ENCODE results near the gene POLR2F. TPM values are rescaled to one million over a fixed set of nuclear protein-coding genes. Genes with fewer than 3 reads are reported as not detected.
A peak's percentile ranks its signal among the peaks of the same experiment; 100 is the strongest.

The POLR2F gene
- total and polyA plus RNA-seq, 12 donors = 62.4 to 200 (median 79.4) TPM

- 86 to 93% methylated on average over 4 of the region's 4 CpGs for WGBS, 2 donors
- intact Hi-C loops (cut with DNase I) = no loop called here
Observed at GRCh38 chr22:37976547-37976946, 23.0 kb downstream of the POLR2F start.

GRCh38 chr22:37979782-37980181 is 26.3 kb downstream of the POLR2F start:
- peaks cover 0 to 12% (median 0%) of the 10 kb centered on the region in 9 donors for H3K36me3 ChIP-seq
- 79 to 83% methylated on average over 7 to 8 of the region's 8 CpGs for WGBS, 2 donors
- no peak overlapping the region for H3K27ac ChIP-seq
- no peaks in the 10 kb centered on the region for H3K9me3 ChIP-seq
- no peak for TF ChIP-seq CTCF (IDR thresholded peaks at IDR 0.05)
- DNase-seq (no peak), ATAC-seq (no peak)
- peaks cover 0 to 10% (median 0%) of the 10 kb centered on the region in 9 donors for H3K4me1 ChIP-seq
- H3K4me3 ChIP-seq = no peak overlapping the region
- no peaks in the 10 kb centered on the region for H3K27me3 ChIP-seq
- intact Hi-C loops (cut with DNase I) = no loop called here

More at GRCh38 chr22:37976547-37976946, 23.0 kb downstream of the POLR2F start:
- Histone ChIP-seq H3K27ac (no peak overlapping the region), H3K36me3 (peaks cover 0 to 26% (median 0%) of the 10 kb centered on the region in 9 donors), H3K4me3 (no peak overlapping the region), H3K27me3 (no peaks in the 10 kb centered on the region), H3K4me1 (peaks cover 0 to 10% (median 0%) of the 10 kb centered on the region in 9 donors), H3K9me3 (no peaks in the 10 kb centered on the region)
- DNase-seq (no peak), ATAC-seq (no peak)
- no peak for TF ChIP-seq CTCF (IDR thresholded peaks at IDR 0.05)

DNA sequence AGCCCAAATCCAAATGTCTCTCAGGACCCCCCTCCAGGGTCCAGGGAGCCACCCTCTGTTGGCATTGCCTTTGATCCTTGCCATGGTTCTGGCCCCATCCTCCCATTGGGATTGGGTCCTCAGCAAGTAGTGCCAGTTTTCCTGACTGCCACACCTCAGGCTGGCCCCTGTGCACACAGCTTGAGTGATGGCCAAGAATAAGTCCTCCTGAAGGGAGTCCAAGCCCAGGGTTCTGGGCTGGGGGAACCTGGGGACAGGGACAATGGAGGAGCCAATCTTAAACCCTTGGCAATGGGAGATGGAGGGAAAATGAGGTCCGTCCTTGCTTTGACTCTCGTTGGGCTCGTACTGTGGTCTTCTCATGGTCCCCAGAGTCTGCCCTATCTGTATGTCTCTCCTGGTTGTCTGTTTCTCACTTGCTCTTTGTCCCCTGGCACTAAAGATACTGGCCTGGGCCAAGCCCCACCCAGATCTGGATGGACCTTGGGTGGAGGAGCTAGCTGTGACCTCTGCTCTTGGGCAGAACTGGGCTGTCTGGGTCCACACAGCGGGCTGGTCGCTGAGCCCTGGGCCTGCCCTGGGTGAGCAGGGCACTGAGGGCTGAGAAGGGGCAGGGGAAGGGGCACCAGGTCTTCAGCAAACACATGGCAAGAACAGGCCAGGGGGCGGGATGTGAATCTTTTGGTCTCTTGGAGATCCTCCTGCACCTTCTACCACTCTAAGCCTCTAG is 27.9 kb downstream of the POLR2F start:
- H3K27me3 ChIP-seq = no peaks in the 10 kb centered on the region
- ATAC-seq (peak in 4 of 8 donors; percentile 19 to 32 (median 26)), DNase-seq (no peak)
- peak overlapping the region in 1 of 10 donors; percentile 14 for H3K4me3 ChIP-seq
- TF ChIP-seq CTCF (IDR thresholded peaks at IDR 0.05) = no peak
- no peaks in the 10 kb centered on the region for H3K9me3 ChIP-seq
- H3K27ac ChIP-seq = no peak overlapping the region
- 84 to 92% methylated on average over 6 of the region's 6 CpGs for WGBS, 2 donors
- intact Hi-C loops (cut with DNase I) = no loop called here
- peaks cover 0 to 10% (median 0%) of the 10 kb centered on the region in 9 donors for H3K4me1 ChIP-seq
- peaks cover 0 to 8% (median 0%) of the 10 kb centered on the region in 9 donors for H3K36me3 ChIP-seq

DNA sequence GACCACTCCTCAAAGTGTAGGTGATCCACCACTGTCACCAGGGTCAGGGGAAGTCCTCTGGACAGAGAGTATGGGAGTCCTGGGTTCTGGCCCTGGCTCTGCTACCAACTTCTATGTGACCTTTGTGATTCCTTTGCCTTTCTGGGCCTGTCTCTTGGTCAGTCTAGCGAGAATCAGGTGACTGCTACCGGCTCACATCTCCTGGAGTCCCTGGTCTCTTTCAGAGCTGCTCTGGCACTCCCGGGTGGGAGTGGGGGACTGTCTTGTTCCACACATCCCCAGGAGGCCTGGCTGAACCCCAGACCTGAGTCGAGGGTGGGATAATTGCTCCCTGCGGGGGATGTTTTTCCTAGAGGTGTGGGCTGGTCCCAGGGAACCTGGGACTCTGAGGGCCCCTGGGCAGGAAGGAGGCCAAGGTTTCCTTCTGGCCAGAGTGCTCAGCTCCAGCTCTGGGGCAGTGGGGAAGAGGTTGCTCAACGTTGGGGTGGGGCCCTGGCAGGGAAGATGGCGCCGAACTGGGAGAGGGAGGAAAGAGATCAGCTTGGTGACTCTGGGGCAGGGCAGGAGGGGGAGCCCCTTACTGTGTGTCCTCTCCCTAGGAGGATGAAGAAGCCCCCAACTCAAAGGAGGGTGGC is 28.8 kb downstream of the POLR2F start:
- intact Hi-C loops (cut with DNase I) = no loop called here
- TF ChIP-seq CTCF (IDR thresholded peaks at IDR 0.05) = no peak
- Histone ChIP-seq H3K27ac (no peak overlapping the region), H3K36me3 (peaks cover 0 to 12% (median 0%) of the 10 kb centered on the region in 9 donors), H3K27me3 (no peaks in the 10 kb centered on the region), H3K4me3 (peak overlapping the region in 1 of 10 donors; percentile 14), H3K4me1 (peaks cover 0 to 10% (median 0%) of the 10 kb centered on the region in 9 donors), H3K9me3 (no peaks in the 10 kb centered on the region)
- no peak for DNase-seq
- ATAC-seq = peak in 1 of 8 donors; percentile 35
- 85 to 89% methylated on average over 8 of the region's 8 CpGs for WGBS, 2 donors
